Measurements from ENCODE around the gene DPP4. TPM values are rescaled to one million over a fixed set of nuclear protein-coding genes. Genes with fewer than 3 reads are reported as not detected.

The DPP4 gene
- total RNA-seq, 4 donors from 2014 or later, result 1.6 to 5.3 (median 3.8) TPM

GRCh38 chr2:161990036-161990435, 84.0 kb downstream of the DPP4 start:
- WGBS, result 44% methylated on average over 2 of the region's 2 CpGs
- Histone ChIP-seq H3K4me3 (no peak overlapping the region), H3K27me3 (no peaks in the 10 kb centered on the region), H3K36me3 (no peaks in the 10 kb centered on the region), H3K27ac (no peak overlapping the region), H3K4me1 (no peaks in the 10 kb centered on the region), H3K9me3 (no peaks in the 10 kb centered on the region)
- DNase-seq (ENCODE audit: low spot score in 2 of 2), result no peak
- TF ChIP-seq POLR2AphosphoS5 (IDR thresholded peaks at IDR 0.05) (no peak), CTCF (IDR thresholded peaks at IDR 0.05) (no peak), POLR2A (IDR thresholded peaks at IDR 0.05) (no peak), EP300 (IDR thresholded peaks at IDR 0.05) (no peak)

- Histone ChIP-seq H3K36me3 (no peaks in the 10 kb centered on the region), H3K4me1 (no peaks in the 10 kb centered on the region), H3K27me3 (no peaks in the 10 kb centered on the region), H3K27ac (no peak overlapping the region), H3K4me3 (no peak overlapping the region), H3K9me3 (no peaks in the 10 kb centered on the region)
- no peak for TF ChIP-seq EP300 (IDR thresholded peaks at IDR 0.05)
- TF ChIP-seq POLR2A (IDR thresholded peaks at IDR 0.05), result no peak
- no peak for TF ChIP-seq POLR2AphosphoS5 (IDR thresholded peaks at IDR 0.05)
- TF ChIP-seq CTCF (IDR thresholded peaks at IDR 0.05), result no peak
- no peak for DNase-seq (ENCODE audit: low spot score in 2 of 2)
- WGBS, result 97% methylated on average over 1 of the region's 1 CpG
Measured at GRCh38 chr2:161988589-161988988, 85.4 kb downstream of the DPP4 start.

- TF ChIP-seq EP300 (IDR thresholded peaks at IDR 0.05), result no peak
- no peak for TF ChIP-seq CTCF (IDR thresholded peaks at IDR 0.05)
- no peak for TF ChIP-seq POLR2AphosphoS5 (IDR thresholded peaks at IDR 0.05)
- TF ChIP-seq POLR2A (IDR thresholded peaks at IDR 0.05), result no peak
- no peak overlapping the region for H3K4me3 ChIP-seq
- no peaks in the 10 kb centered on the region for H3K9me3 ChIP-seq
- H3K36me3 ChIP-seq, result no peaks in the 10 kb centered on the region
- WGBS, result 93% methylated on average over 2 of the region's 2 CpGs
- H3K27ac ChIP-seq, result no peak overlapping the region
- no peaks in the 10 kb centered on the region for H3K27me3 ChIP-seq
- DNase-seq (ENCODE audit: low spot score in 2 of 2), result no peak
- H3K4me1 ChIP-seq, result no peaks in the 10 kb centered on the region
Measured at GRCh38 chr2:161987311-161987710, 86.7 kb downstream of the DPP4 start.

- Histone ChIP-seq H3K27ac (no peak overlapping the region), H3K9me3 (no peaks in the 10 kb centered on the region), H3K27me3 (no peaks in the 10 kb centered on the region), H3K4me1 (no peaks in the 10 kb centered on the region), H3K36me3 (no peaks in the 10 kb centered on the region), H3K4me3 (no peak overlapping the region)
- DNase-seq (ENCODE audit: low spot score in 2 of 2), result no peak
- TF ChIP-seq POLR2AphosphoS5 (IDR thresholded peaks at IDR 0.05) (no peak), POLR2A (IDR thresholded peaks at IDR 0.05) (no peak), EP300 (IDR thresholded peaks at IDR 0.05) (no peak), CTCF (IDR thresholded peaks at IDR 0.05) (no peak)
- WGBS, result 93% methylated on average over 1 of the region's 1 CpG
Measured at GRCh38 chr2:161983866-161984265, 90.1 kb downstream of the DPP4 start.

- TF ChIP-seq POLR2A (IDR thresholded peaks at IDR 0.05) (no peak), POLR2AphosphoS5 (IDR thresholded peaks at IDR 0.05) (no peak), EP300 (IDR thresholded peaks at IDR 0.05) (no peak), CTCF (IDR thresholded peaks at IDR 0.05) (no peak)
- DNase-seq (ENCODE audit: low spot score in 2 of 2), result no peak
- Histone ChIP-seq H3K9me3 (no peaks in the 10 kb centered on the region), H3K27ac (no peak overlapping the region), H3K4me1 (no peaks in the 10 kb centered on the region), H3K27me3 (no peaks in the 10 kb centered on the region), H3K36me3 (no peaks in the 10 kb centered on the region), H3K4me3 (no peak overlapping the region)
- WGBS, result 33% methylated on average over 1 of the region's 1 CpG
Measured at GRCh38 chr2:161983331-161983651, 90.7 kb downstream of the DPP4 start.
